GM21367 (cell line): ENCODE data around the gene TCF7L2.

ENCODE experiments used
- ATAC-seq: cut with Tn5 transposase; IDR thresholded peaks from one replicate; pipeline ENCODE4 v1.9.1; 2021; ENCODE audit not compliant: unreplicated experiment

The TCF7L2 gene

DNA sequence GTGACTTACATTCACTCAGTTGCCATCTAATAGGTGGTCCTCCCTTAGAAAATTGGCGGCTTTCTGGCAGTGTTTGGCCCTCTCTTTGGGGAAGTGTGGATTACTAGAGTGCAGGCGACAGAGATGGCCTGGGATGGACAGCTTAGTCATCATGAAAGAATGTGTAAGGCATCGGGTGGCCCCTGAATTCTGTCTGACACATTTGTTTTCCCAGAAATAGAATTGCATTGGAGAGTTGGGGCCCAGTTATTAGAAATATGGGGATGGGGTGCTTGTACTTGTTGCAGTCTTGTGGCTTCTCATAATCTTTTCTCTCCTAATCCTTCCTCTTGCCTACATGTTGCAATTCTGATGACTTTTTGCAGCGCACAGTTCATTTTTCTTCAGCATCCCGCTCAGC is 13.8 kb downstream of the TCF7L2 start:
- no peak for ATAC-seq

DNA sequence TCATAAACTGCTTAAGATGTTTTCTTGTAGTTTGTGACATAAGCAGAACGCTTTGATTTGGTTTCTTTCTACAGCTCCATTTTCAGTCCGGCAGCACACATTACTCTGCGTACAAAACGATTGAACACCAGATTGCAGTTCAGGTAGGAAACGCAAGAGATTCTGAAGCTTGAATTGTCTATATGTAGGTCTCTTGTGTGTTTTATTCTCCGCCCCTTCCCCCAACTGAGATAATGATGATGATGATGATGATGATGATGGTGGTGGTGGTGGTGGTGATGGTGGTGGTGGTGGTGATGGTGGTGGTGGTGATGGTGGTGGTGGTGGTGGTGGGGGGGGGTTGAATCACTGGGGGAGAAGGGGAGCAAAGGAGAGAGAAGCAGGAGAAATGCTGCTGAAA is 14.4 kb downstream of the TCF7L2 start:
- ATAC-seq: no peak

DNA sequence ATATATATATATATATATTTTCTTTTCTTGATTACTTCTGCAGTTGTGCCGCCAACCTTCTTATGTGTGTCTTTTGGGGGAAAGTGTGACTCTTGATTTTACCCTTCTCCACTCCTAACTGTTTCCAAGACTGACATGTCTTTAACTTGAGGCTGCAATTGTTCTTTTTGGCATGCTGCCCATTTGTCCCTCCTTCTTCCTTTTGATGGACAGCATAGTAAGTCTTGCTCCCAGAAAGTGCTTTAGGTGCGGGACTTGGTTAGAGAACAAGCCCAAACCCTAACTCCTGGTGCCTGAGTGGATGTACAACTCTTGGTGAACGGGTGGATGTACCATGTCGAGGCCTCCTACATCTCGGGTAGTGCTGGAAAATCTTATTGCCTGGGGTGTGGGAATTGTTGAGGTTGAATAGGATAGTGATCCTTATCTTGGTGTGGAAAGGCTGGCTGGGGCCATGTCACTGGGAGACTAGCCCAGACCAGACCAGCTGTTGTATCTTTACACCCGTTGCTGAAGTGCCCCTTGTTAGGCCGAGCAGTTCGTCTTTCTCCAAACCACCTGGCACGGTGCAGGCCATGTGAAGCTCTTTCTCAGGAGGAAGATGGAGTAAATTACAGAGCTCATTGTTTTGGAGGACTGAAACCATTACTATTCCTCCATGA is 16.3 kb downstream of the TCF7L2 start:
- ATAC-seq: no peak

DNA sequence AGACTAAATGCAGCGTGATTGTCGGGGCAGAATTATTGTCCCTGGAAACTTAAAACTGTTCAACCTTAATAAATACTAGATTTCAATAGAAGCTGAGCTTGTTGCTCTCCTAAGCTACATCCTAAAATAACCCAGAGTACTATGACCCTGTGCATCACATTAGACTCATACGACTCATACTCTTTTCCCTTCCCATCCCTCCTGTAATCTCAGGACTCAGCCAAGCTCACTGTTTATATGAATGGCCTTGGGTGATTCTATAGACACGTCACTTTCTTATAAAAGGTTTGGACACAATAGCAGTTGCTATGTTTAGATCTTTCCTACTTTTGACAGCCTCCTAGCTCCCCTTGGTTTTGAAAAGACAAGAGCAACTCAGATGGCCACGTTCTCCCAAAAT is 17.2 kb downstream of the TCF7L2 start:
- ATAC-seq: no peak

DNA sequence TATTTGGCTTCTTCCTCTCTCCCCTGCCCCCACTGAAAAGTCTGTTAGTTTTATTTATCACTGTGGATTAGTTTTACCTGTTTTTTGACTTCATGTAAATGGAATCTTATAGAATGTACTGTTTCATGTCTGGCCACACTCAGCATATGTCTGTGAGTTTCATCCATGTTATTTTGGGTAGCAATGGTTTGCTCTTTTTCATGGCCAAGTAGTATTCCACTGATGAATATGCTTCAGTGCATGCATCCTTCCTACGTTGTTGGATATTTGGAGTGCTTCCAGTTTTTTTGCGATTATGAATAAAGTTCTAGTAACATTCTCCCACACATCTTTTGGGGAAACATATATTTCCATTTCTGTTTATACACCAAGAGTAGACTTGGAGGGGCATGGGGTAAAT is 19.1 kb downstream of the TCF7L2 start:
- ATAC-seq: no peak

DNA sequence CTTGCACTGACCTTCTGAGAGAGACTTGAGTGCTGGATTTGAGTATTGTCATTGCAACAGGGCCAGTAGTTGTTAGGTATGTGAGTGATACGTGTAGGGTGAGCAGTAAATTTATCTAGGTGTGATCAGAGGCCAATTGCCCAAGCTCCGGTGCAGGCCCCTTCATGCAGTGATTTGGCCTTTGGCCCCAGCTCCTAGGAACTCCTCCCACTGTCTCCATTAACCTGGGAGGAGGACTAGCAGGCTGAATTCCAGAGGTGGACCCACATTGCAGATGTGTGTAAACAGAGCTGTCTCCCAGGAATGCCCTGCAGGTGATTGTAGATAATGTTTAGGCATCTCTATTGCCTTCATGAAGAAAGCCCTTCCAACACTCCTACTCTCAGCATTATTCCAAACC is 19.5 kb downstream of the TCF7L2 start:
- ATAC-seq: no peak

DNA sequence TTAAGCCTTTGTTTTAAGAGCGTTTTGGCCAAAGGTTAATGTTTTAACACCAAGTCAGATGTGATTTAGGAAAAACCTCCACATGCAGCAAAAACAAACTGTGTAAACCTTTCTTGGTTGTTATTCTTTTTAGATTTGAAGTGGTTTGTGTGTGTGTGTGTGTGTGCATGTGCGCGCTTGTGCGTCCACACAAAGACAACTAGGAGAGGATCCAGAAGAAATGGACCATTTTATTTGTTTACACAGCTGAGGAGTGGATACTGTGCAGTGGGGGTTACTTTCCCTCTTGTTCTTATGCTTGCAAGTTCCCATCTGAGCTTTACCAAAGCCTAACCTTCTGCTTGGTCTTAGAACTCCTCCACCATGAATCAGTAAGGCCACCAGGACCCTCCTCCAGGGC is 20.0 kb downstream of the TCF7L2 start:
- ATAC-seq: no peak

DNA sequence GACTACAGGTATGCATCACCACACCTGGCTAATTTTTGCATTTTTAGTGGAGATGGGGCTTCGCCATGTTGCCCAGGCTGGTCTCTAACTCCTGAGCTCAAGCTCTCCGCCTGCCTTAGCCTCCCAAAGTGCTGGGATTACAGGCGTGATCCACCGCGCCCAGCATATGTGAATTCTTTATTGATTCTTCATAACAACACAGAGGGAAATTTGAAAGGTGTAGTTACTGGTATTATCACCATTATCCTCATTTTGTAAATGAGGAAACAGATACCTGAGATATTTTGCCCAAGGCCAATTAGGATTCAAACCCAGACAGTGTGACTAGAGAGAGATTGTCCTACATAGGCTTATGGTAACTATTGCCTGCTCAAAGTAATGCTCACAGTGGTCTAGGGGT is 22.6 kb downstream of the TCF7L2 start:
- no peak for ATAC-seq

DNA sequence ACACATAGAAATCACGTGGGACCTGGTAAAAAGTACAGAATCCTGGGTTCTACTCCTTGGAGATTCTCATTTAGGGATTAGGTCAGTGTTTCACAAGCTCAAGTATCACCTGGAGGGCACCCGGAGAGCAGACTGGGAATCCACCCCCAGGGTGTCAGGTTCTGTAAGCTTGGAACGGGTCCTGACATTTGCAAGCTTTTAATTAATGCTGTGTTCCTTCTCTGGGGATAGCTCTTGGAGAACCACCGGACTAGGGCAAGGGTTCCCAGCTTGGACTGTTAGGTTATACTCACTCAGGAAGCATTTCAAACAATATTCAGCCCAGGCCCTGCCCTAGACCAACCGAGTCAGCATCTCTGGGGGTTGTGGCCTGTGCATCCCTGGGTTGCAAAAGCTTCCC is 23.0 kb downstream of the TCF7L2 start:
- no peak for ATAC-seq

DNA sequence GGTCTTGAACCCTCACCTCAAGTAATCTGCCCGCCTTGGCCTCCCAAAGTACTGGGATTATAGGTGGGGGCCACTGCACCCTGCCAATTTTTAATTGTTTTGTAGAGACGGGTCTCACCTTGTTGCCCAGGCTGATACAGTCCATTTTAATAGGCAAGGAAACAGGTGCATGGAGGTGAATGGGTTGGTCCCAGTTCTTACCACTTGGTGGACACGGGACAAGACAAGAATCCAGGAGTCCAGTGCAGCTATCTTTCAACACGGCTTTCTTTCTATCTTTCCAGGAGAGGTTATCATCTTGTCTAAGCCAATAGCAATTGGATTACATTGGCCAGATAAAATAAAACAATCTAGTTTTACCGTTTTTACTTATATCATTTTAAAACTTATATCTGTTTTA is 23.8 kb downstream of the TCF7L2 start:
- no peak for ATAC-seq

DNA sequence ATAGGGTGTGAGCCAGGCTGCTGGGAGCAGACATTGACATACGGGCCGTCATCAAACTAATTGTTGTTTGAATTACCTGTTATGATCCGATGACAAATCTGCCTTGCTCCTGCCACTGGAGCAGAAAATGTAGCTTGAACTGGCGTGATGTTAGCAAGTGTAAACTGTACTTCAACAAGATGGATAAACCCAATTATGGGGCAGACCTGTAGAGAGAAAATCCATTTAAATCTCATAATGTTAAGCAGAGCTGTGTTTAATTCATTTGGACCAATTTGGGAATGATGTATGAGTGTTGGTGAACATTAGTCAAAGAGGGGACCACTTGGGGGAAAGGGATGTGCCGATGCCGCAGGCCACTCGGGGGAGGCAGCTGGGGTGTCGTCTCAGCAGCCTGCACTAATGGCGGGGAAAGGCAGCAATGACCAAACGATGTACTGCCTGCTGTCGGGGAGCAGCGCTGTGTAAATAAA is 27.4 kb downstream of the TCF7L2 start:
- no peak for ATAC-seq

DNA sequence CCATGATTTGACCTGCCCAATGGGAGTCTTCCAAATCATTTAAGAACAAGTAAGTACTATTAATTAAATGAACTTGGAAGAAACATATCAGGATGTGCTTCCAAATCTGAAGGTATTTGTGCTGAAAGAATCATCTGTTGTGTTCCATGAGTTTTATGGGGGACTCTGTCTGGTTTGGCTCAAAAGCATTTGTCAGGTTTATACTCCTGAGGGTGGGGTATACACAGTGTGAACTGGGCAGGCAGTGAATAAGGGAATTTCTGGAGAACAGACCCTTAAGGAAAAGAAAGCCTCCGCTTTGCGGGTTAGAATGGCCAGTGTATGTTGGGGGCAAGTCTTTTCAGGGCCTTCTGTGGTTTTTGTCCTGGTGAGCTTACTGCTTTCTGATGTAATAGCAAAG is 29.9 kb downstream of the TCF7L2 start:
- no peak for ATAC-seq

DNA sequence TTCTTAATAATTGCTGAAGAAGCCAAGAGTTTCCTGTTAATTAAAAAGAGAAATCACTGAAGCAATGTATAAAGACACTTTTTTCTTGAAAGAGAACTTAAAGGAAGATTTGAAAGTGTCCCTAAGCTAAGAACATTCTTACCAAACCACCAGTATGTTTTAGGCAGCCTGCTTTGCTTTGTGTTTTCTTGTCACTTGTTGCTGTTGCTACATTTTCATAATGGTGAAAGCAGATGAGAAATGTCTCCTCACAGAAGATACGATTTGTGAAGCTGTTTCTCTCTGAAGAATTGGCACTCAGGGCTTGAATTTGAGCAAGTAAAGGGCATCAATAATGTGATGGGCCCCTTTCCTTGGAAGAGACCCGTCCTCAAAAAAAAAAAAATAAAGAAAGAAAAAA is 30.9 kb downstream of the TCF7L2 start:
- ATAC-seq: no peak

DNA sequence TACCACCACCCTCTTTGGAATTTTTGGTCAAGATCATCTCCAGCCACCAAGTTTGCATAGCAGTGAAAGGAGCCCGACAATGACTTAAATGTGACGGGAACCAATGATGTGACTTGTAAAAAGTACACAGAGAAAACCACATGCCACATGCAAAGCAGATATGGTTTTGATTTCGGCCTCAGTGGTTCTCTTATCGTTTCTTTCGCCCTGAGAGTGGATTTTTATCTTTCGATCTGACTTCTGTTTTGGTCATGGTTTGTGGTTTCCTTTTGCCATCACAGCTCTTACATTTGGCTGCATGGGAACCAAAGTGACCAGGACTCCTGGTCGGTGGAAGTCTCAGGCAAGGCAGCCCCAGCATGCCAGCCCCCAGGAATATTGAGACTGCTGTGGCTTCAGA is 31.5 kb downstream of the TCF7L2 start:
- ATAC-seq: peak; percentile 94

DNA sequence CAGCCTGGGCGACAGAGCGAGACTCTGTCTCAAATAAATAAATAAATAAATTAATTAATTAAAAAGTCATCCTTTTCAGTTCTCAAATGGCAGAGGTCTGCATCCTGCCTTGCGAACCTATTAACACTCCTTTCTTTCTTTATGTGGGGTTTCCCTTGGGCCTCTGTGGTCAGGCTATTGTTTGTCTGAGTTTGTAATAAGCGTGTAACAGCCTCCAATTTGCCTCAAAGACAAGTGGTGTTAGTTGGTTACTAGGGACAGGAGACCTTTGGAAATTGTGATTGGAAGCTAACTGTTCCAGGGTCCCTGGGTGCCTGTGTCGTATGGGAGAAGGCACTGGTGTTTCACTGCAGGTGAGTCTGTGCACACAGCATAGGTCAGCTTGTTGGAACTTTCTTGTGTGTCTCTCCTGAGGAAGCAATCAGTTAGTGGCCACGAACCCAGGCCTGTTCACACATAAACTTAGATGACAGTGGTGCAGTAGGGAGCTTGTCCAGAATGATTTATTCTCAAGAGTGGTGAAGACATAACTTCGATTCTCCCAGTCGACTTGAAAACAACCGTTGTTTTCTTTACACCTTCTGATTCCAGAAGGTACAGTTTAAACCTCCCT is 33.5 kb downstream of the TCF7L2 start:
- ATAC-seq: no peak

DNA sequence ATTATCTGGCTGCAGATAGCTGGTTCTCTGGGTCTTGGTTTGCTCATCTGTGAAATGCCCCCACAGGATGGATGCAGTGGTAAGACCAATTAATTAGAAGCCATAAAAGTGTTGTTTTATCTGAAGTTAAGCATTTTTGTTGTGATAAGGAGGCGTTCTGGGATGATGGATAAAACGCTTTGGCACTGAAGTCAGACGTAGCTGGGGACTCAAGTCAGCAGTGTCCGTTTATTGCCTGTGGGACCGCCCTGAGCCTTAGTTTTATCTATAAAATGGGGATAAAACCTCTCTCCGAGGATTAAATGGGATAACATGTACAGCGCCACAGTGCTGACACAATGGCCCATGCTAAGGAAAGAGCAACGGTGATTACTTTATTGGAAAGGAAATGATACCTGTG is 34.7 kb downstream of the TCF7L2 start:
- ATAC-seq: no peak

DNA sequence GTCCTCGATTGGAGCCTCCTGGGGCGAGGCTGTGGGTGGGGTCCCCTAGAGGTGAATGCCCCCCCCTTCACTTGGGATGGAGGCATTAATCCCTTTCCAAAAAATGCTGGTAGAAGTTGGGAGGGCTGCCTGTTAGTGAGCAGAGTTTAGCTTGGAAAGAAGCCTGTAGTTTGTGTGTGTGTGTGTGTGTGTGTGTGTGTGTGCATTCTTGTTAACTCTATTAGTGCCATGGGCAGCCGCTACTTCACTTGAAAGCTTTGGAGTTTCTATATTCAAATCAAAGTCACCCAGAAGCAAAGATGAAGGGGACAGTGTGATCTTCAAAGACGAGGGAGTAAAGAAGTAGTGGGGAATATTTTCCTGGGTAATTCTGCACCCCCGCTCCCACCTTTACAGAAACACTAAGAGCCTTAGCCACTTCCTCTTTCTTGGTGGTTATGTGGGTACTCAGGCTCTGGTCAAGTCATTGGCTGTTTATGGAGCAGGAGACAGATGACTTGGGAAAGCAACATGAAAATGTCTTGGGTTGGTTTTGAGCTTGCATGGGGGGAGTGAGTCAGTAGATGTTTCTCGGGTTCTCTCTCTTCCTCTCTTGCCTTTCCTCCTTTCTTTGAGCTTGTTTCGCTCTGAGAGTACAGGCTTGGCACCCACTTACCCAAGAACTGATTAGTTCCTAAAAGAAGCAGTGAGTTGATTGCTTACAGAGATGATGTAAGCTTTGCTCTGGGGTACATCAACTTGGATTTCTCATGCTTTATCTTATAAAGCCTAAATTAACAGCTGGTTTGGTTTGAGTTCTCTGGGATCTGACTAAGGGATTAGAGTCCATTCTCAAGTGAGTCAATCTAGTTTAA is 35.9 kb downstream of the TCF7L2 start:
- ATAC-seq: no peak

DNA sequence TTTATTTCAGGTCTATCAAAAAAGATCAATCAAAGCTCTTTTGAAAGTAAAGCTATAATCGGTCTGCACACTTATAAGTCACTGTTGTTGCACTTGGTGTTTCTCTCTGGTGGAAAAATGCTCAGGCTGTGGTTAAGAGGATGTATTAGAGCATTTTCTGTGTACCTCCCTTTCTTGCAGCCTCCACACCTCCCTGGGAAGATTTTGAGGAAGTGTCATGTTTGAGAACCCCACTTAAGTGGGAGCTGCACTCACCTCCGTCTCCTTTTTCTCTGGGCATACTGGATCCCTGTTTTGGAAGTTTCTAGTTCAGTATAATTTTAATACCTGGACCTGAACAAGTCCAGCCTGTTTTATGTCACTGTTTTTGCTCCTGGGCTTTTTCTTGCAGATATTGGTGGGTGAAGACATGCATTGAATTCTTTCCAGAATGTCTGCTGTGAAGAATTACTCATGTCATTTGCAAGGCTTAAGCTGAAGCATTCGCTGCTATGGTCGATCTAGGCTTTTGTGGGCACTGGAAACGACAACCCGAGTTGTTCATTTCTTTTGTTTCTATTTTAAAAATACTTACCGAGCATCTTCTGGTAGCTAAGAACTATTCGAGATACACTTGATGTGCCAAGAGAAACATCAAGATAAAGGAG is 36.6 kb downstream of the TCF7L2 start:
- no peak for ATAC-seq

DNA sequence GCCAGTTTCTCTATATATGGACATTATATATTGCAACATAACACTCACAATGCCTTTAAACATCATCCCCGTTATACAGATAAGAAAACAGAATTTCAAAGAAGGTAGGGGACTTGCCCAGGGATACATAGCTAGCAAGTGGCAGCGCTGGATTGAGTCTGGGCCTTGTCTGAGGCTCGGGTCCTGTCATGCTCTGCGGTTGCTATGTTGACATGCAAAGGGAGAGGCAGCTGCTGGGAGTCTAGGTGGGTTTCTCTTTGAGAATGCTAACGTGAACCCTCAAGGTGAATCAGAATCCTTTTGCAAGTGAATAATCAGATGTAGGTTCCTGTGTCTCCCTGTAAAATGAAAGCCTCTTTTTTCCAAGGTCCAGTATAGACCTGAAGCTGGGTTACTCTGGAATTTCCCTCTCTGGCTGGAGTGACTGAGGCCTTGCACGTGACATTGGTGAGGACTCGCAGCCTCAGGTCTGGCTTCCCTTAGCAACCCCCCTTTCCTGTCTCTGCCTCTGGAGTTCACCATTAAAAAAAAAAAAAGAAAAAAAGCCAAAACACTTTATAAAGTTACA is 38.9 kb downstream of the TCF7L2 start:
- no peak for ATAC-seq

DNA sequence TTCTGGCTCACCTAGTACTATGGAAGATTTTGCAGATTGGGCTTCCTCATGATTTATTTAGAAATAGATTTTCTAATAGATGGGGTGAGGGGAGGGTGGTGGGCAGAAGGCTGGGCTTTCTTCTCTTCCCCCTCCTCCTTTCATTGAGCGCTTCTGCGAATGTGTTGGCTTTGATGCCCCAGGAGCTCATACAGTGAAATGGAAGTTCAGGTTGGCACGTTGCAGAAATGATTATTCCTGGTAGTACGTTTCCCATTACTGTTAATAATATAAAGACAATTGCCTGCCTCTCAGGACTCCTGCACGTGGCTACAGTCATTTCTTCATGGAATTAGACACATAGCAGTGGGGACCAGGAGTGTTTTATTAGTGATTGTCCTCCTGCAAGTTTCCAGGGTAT is 39.8 kb downstream of the TCF7L2 start:
- ATAC-seq: no peak

DNA sequence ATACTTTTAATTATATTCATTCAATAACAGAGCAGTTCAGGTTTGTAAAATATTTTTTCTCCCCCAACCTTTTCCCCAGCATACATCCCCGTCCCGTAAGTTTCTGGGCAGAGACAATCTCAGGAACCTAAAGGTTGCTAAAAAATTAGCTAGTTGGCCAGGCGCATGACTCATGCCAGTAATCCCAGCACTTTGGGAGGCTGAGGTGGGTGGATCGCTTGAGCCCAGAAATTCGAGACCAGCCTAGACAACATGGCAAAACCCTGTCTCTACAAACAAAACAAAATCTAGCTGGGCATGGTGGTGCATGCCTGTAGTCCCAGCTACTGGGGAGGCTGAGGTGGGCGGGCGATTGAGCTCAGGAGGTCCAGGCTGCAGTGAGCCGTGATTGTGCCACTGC is 40.2 kb downstream of the TCF7L2 start:
- ATAC-seq: no peak
